Heart left ventricle (tissue), 16 donors: ENCODE results near the gene ZNF768. TPM values are rescaled to one million over a fixed set of nuclear protein-coding genes. Genes with fewer than 3 reads are reported as not detected.
"Not testable (repeated sequence)": the region's sequence is repeated elsewhere in the genome, so short reads cannot be mapped to it uniquely, and the experiment has no call there.

Experiments used
- ATAC-seq, 4 donors: fragments of 200-7000 bp; cut with Tn5 transposase; one replicate each; pipeline ENCODE4 v1.9.1; 2020 to 2022; ENCODE audit warnings: moderate library complexity in 4 of 4, mild to moderate bottlenecking in 3 of 4, moderate number of reproducible peaks in 1 of 4
- DNase-seq, 5 donors: peaks; one replicate each; pipeline ENCODE4 v3.0.0-alpha.2; 2020
- H3K27ac ChIP-seq, 12 donors: fragments of 200-600 bp; sonication (generic) in 4 of 12; one replicate each; pipeline versions ENCODE4 v1.5.0 to v1.8.0; 2016 to 2022; ENCODE audit warnings: mild to moderate bottlenecking in 2 of 12
- H3K27me3 ChIP-seq, 9 donors: fragments of 200-600 bp; sonication (generic) in 2 of 9; one replicate each; pipeline versions ENCODE4 v1.5.1 to v1.8.0; 2016 to 2022; ENCODE audit warnings: mild to moderate bottlenecking in 3 of 9
- H3K36me3 ChIP-seq, 9 donors: fragments of 200-600 bp; sonication (generic) in 2 of 9; one replicate each; pipeline versions ENCODE4 v1.5.0 to v1.8.0; 2018 to 2022; ENCODE audit warnings: mild to moderate bottlenecking in 2 of 9
- H3K4me1 ChIP-seq, 12 donors: fragments of 200-600 bp; sonication (generic) in 4 of 12; one replicate each; pipeline versions ENCODE4 v1.5.0 to v1.8.0; 2016 to 2022; ENCODE audit warnings: mild to moderate bottlenecking in 3 of 12
- H3K4me3 ChIP-seq, 12 donors: fragments of 200-600 bp; sonication (generic) in 4 of 12; one replicate each; pipeline versions ENCODE4 v1.5.0 to v1.8.0; 2017 to 2022; ENCODE audit warnings: mild to moderate bottlenecking in 9 of 12, moderate library complexity in 4 of 12
- H3K9me3 ChIP-seq, 12 donors: fragments of 200-600 bp; sonication (generic) in 4 of 12; one replicate each; pipeline versions ENCODE4 v1.5.0 to v1.8.0; 2016 to 2022; ENCODE audit warnings: mild to moderate bottlenecking in 1 of 12
- CTCF ChIP-seq, 12 donors: fragments of 200-600 bp; sonication (generic) in 4 of 12; IDR thresholded peaks; one replicate each; pipeline versions ENCODE4 v1.5.0 to v1.8.0; 2018 to 2022; ENCODE audit warnings: antibody characterized with exemption in 12 of 12, mild to moderate bottlenecking in 5 of 12
- POLR2A ChIP-seq, 2 donors: fragments of 450-650 bp; IDR thresholded peaks; one replicate each; pipeline ENCODE4 v1.6.1; 2017; ENCODE audit warnings: antibody characterized with exemption in 2 of 2, mild to moderate bottlenecking in 2 of 2, moderate library complexity in 2 of 2
- WGBS, 4 donors: extraction: QIAGEN DNeasy Blood & Tissue Kit in 2 of 4; methylation state at CpG; one replicate each; pipeline versions ENCODE4 v1.1.5 to v1.1.7; 2013 to 2018; 5-methylcytosine and 5-hydroxymethylcytosine counted together
- intact Hi-C, 10 donors: fragments of 100-400 bp; cut with DNase I; formaldehyde crosslinking; loops; one replicate each; pipeline versions ENCODE4 v1.11.1 to v1.14.2; 2022
- polyA plus RNA-seq, 2 donors: library from polyadenylated mRNA; stranded (reverse); fragments of 200-250 nt; gene quantifications; one replicate each; pipeline ENCODE4 v1.2.3, GENCODE V29; 2013
- total RNA-seq, 9 donors: library from RNA; depleted of rRNA in 2 of 9; stranded (reverse); fragments of >200 nt in 2 of 9; fragmentation: NEBNext Ultra II Directional in 3 of 9; extraction: Animal tissue kit (Norgen Biotek cat#: 25700) in 3 of 9; gene quantifications; one replicate each; pipeline versions ENCODE4 v1.1.0 to v1.2.4, GENCODE V29; 2016 to 2023
- donor health status: ischemic (EF 13 %, LVEDD 7.1; RV severe dilation, severe dysfunction).
- donor health status: healthy with polysubstance abuse.
- donor health status: DM: no; HTN: yes; CAD: no.
- donor health status: DM: no; HTN: no; CAD: no.
- donor health status: ischemic (EF 25% LVEDD 6.9; RV normal size, moderate dysfunction).
- donor health status: ischemic (EF 25% LVEDD 5.7; RV mildly dilated, moderate dysfunction).
- donor health status: healthy.
- donor health status: DM: yes; HTN: yes; CAD: no.
- donor health status: ischemic (EF 35%, LVEDD 5.7; RV mildly dilated, moderate dysfunction).
- donor health status: nonischemic (EF 11% LVEDD 7.7; RV severe dilation, severe dysfunction).
- donor health status: DM: yes; HTN: yes; CAD: no.
- donor health status: PGD.
- donor health status: ischemic (EF 29% LVEDD 5.4; RV normal size, mild dysfunction).
- donor health status: nonischemic (EF 23%, LVEDD 6.1; RV moderate dilation, normal function).

ZNF768 gene
- total and polyA plus RNA-seq, 11 donors, result 38.9 to 88.2 (median 51.6) TPM

DNA sequence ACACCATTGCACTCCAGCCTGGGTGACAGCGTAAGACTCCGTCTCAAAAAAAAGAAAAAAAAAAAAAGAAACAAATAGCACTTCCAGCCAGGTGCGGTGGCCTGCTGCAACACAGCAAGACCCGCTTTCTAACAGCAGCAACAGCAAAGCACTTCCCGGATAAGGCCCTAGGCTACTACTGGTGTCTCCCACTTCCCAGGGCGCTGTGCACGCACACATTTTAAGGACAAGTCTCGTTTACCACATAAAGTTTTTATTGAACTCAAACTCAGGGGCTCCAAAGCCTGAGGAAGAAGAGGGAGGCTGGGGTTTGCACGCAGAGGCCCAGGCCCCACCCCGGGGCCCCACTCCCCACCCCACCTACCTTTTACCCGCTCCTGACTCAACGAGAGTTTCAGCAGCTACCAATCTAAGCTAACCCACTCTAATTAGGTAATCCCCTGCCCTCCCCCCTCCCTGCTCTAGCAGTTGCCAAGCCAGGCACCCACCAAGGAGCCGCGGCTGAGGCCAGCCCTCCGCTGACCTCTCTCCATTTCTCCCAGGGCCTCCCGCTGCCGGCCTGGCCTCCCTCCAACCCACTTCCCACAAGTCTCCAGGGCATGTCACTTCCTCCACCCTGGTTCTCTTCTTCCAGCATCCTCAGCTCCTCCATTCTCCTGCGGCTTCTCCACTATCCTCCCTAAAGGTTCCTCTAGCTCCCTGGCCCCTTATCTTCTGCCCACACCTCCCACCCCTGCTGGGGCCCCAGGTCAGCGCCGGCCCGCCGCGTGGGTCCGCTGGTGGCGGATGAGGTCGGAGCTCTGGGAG lies 2.4 kb downstream of the ZNF768 start:
- H3K27me3 ChIP-seq, result no peaks in the 10 kb centered on the region
- intact Hi-C loops, result loop anchor here in 2 of 10 donors (10.0 kb wide), 2 partner anchors 131 to 459 kb away; partner anchors contain the start of genes ALDOA (in 1 of the 2), FBRS (in 1 of the 2) and PRR14 (in 1 of the 2)
- WGBS, 4 donors, result 68 to 75% (median 70%) methylated on average over 26 of the region's 26 CpGs
- H3K9me3 ChIP-seq, result no peaks in the 10 kb centered on the region
- peak overlapping the region in 2 of 12 donors; percentile 14 to 33 for H3K27ac ChIP-seq
- peaks cover 0 to 40% (median 16%) of the 10 kb centered on the region in 12 donors for H3K4me1 ChIP-seq
- TF ChIP-seq POLR2A (IDR thresholded peaks at IDR 0.05), result no peak
- TF ChIP-seq CTCF (IDR thresholded peaks at IDR 0.05), result no peak
- ATAC-seq (no peak), DNase-seq (peak in 4 of 5 donors; percentile 47 to 80 (median 70))
- H3K36me3 ChIP-seq, result peaks cover 0 to 22% (median 8%) of the 10 kb centered on the region in 9 donors
- peak overlapping the region in 2 of 12 donors; percentile 15 to 26 for H3K4me3 ChIP-seq

DNA sequence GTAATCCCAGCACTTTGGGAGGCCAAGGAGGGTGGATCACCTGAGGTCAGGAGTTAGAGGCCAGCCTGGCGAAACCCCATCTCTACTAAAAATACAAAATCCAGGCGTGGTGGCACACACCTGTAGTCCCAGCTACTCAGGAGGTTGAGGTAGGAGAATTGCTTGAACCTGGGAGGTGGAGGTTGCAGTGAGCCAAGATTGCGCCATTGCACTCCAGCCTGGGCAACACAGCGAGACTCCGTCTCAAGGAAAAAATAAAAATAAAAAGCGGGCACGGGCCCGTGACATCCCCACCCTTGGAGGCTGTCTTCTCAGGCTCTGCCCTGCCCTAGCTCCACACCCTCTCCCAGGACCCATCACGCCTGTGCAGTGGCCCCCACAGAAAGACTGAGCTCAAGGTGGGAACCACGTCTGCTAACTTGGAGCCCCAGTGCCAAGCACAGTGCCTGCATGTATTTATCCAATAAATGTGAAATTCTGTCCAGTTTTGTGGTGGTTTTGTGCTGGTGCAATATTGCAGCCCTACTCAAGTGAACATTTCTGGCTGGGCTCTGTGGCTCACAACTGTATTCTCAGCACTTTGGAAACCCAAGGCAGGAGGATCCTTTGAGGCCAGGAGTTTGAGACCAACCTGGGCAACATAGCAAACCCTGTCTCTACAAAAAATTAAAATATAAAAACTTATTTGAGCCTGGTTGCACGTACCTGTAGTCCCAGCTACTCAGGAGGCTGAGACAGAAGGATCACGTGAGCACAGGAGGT lies 3.5 kb downstream of the ZNF768 start:
- peaks cover 0 to 33% (median 8%) of the 10 kb centered on the region in 9 donors for H3K36me3 ChIP-seq
- peaks cover 0 to 31% (median 12%) of the 10 kb centered on the region in 12 donors for H3K4me1 ChIP-seq
- ATAC-seq, H3K4me3 ChIP-seq, H3K9me3 ChIP-seq, H3K27ac ChIP-seq, H3K27me3 ChIP-seq, DNase-seq: not testable (repeated sequence)
- intact Hi-C loops, result loop anchor here in 2 of 10 donors (10.0 kb wide), 2 partner anchors 132 to 458 kb away; partner anchors contain the start of genes ALDOA (in 1 of the 2), FBRS (in 1 of the 2) and PRR14 (in 1 of the 2)
- WGBS, 4 donors, result 90 to 93% (median 91%) methylated on average over 12 of the region's 12 CpGs

DNA sequence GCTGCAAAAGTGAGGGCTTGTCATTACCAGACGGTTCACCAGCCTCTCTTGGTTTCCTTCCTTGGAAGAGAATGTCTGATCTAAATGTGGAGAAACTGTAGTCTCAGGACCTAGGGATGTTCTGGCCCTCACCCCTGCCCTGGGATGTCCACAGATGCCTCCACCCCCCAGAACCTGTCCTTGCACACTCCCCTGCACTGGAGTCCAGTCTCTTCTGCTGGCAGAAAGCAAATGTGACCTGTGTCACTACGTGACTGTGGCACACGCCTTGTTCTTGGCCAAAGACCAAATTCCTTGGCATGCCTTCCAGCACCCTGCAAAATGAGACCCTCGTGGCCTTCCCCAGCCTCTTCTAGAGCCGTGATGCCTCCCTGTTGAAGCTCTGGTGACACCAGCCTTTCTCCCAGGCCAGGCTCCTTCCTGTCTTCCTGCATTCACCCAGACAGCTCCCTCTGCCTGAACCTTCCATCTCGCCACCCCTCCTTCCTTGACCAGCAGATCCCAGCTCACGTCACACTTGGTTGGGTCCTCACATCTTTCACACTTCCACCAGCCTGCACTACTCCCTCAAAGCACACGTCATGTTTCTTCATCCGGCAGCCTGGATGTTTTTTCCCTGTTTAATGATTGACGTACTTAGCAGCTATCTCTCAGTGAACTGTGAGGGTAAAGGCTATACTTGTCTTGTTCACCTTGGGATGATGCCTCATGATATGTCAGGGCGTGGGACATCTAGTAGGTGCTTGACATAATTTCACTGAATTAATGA lies 4.3 kb downstream of the ZNF768 start:
- intact Hi-C loops, result loop anchor here in 2 of 10 donors (10.0 kb wide), 2 partner anchors 133 to 457 kb away; partner anchors contain the start of genes ALDOA (in 1 of the 2), FBRS (in 1 of the 2) and PRR14 (in 1 of the 2)
- H3K36me3 ChIP-seq, result peaks cover 0 to 42% (median 8%) of the 10 kb centered on the region in 9 donors
- 44 to 50% (median 48%) methylated on average over 11 of the region's 11 CpGs for WGBS, 4 donors

More for the DNA sequence above, 4.3 kb downstream of the ZNF768 start:
- H3K27ac ChIP-seq, result no peak overlapping the region
- no peak for ATAC-seq
- no peaks in the 10 kb centered on the region for H3K27me3 ChIP-seq
- peaks cover 0 to 26% (median 7%) of the 10 kb centered on the region in 12 donors for H3K4me1 ChIP-seq
- H3K9me3 ChIP-seq, result no peaks in the 10 kb centered on the region
- TF ChIP-seq POLR2A (IDR thresholded peaks at IDR 0.05), result no peak
- no peak for TF ChIP-seq CTCF (IDR thresholded peaks at IDR 0.05)
- no peak overlapping the region for H3K4me3 ChIP-seq
- DNase-seq, result no peak
